SJCRH30 (cell line): Measurements from ENCODE around the gene GPR143. TPM values are rescaled to one million over a fixed set of nuclear protein-coding genes. Genes with fewer than 3 reads are reported as not detected.
A peak's percentile ranks its signal among the peaks of the same experiment; 100 is the strongest.

ENCODE experiments used
- DNase-seq, 2 experiments: peaks; one replicate each; pipeline ENCODE4 v3.0.0-alpha.2; 2015 to 2020
- H3K27ac ChIP-seq: fragments of 250-450 bp; sonication (Bioruptor Pico); 2 replicates; pipeline ENCODE4 v1.5.1; 2020; ENCODE audit warnings: mild to moderate bottlenecking, moderate library complexity
- H3K27me3 ChIP-seq: fragments of 250-450 bp; sonication (Bioruptor Pico); 2 replicates; pipeline ENCODE4 v1.5.1; 2020; ENCODE audit warnings: mild to moderate bottlenecking, moderate library complexity
- H3K36me3 ChIP-seq: fragments of 250-450 bp; sonication (Bioruptor Pico); 2 replicates; pipeline ENCODE4 v1.5.1; 2020; ENCODE audit warnings: mild to moderate bottlenecking, moderate library complexity
- H3K4me1 ChIP-seq: fragments of 250-450 bp; sonication (Bioruptor Pico); 2 replicates; pipeline ENCODE4 v1.5.1; 2020; ENCODE audit warnings: mild to moderate bottlenecking, moderate library complexity
- H3K4me3 ChIP-seq: fragments of 250-450 bp; sonication (Bioruptor Pico); 2 replicates; pipeline ENCODE4 v1.5.1; 2020; ENCODE audit warnings: mild to moderate bottlenecking, moderate library complexity
- H3K9me3 ChIP-seq: fragments of 250-450 bp; sonication (Bioruptor Pico); replicated peaks from 2 replicates; pipeline ENCODE4 v1.5.1; 2020; ENCODE audit warnings: mild to moderate bottlenecking, moderate library complexity
- total RNA-seq: library from RNA; depleted of rRNA; stranded (reverse); fragments of >200 nt; shearing (Covaris generic); gene quantifications from 2 replicates; pipeline ENCODE4 v1.2.3, GENCODE V29; 2014

Gene GPR143
- total RNA-seq, 1 experiment from 2014 or later = not detected

DNA sequence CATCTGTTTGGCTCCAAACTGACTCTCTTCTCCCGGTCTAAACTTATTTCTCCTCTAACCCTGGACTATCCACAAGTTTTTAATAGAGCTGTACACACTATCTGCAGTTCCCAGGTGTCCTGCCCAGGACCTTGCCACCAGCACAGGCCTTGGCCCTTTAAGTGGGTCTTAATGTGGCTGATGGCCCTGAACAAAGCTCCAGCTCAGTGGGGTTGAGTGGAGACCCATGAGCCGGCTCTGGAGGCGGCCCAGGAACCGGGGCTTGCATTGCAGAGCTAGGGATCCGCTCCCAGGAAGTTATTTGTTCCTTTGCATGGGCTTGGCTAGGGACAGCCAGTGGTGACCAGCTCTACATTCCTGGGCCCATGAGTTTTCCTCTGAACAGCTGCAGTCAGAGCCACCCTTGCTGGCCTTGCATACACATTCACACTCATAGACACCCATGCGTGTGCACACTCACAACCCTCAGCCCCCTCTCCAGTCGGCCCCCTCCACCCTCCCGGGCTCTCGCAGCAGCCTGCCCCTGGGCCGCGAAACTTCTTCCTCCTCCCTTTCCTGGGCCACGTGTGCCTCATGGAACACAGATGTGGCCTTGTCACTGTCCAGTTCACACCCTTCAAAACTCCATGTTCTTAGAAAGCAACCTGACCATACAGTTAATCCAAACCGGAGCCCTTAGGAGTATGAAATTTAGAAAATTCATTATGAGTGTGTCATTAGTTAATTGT lies 58.2 kb downstream of the GPR143 start:
- Histone ChIP-seq H3K9me3 (peaks cover 3% of the 10 kb centered on the region; the same call in 1 of the 2 replicates), H3K27me3 (no peaks in the 10 kb centered on the region), H3K4me3 (no peak overlapping the region), H3K4me1 (peaks cover 3% of the 10 kb centered on the region; the same call in 1 of the 2 replicates), H3K36me3 (peaks cover 42% of the 10 kb centered on the region), H3K27ac (no peak overlapping the region)
- peak in 1 of 2 experiments; percentile 41 for DNase-seq

DNA sequence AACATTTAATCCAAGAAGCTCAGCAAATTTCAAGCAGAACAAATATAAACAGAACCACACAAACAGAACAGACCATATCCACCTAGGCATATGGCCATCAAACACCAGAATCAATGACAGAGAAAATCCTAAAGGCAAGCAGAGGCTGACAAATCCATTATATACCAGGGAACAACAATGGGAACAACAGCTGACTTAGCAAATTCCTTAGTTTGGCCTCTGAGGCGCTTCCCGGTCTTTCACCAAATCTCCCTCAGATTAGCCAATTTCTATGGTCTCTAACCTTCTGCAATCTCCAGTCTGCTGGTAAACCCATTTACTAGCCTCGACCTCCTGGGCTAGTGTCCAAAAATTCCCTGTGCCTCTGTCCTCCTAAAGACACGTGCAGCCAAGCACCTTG lies 59.2 kb downstream of the GPR143 start:
- H3K27me3 ChIP-seq = no peaks in the 10 kb centered on the region
- no peak overlapping the region for H3K27ac ChIP-seq
- H3K4me3 ChIP-seq = no peak overlapping the region
- peaks cover 3% of the 10 kb centered on the region; the same call in 1 of the 2 replicates for H3K9me3 ChIP-seq
- peaks cover 37% of the 10 kb centered on the region for H3K36me3 ChIP-seq
- H3K4me1 ChIP-seq = peaks cover 3% of the 10 kb centered on the region; the same call in 1 of the 2 replicates
- peak; percentile 15 to 34 for DNase-seq

DNA sequence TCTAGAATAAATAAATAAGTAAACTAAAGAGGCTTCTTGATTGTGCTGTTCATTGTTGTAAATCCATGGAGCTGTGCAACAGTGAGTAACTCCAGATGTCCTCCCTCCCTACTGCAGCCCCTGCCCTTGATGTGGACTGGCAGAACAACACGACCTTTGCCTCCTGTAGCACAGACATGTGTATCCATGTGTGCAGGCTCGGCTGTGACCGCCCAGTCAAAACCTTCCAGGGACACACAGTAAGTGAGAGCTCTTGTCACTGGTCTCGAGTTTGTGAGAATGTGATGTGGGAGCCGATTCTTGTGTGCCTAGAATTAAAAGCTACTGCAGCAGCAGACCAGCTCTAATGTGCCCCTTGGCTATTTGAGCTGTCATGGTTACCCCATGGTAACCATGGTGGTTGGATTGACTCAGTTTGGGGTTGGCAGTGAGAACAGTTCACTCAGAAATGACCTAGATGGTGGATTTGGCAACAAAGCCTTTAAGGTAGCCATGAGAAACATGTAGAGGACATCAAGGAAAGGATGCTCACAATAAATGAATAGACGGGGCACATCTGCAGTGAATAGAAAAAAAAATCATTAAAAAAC lies 60.7 kb downstream of the GPR143 start:
- peaks cover 3% of the 10 kb centered on the region; the same call in 1 of the 2 replicates for H3K9me3 ChIP-seq
- no peak for DNase-seq
- H3K4me1 ChIP-seq = peaks cover 3% of the 10 kb centered on the region; the same call in 1 of the 2 replicates
- H3K27me3 ChIP-seq = no peaks in the 10 kb centered on the region
- H3K27ac ChIP-seq = no peak overlapping the region
- no peak overlapping the region for H3K4me3 ChIP-seq
- peaks cover 36% of the 10 kb centered on the region for H3K36me3 ChIP-seq

DNA sequence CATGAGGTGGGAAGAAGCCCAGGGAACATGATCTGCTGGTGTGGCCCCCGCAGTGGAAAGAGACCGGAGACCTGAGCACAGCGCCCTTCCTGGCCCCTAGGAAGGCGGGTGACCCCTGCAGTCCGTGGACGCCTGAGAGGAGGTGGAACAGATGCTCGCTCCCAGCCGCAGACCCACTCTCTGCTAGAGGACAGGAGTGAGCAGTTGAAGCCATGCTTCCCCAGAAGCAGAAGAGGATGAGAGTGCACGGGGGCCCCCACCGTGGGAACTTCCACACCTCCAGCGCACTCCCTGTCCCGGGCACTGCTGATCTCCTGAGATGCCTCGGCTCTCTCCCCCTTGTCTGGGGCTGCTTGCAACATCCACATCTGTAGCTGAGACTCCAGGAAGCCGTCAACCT lies 62.2 kb downstream of the GPR143 start:
- no peak overlapping the region for H3K4me3 ChIP-seq
- no peak overlapping the region for H3K27ac ChIP-seq
- H3K4me1 ChIP-seq = 0 out of 2 replicates have a peak, but pooled peaks cover 3% of the 10 kb centered on the region
- peaks cover 28% of the 10 kb centered on the region for H3K36me3 ChIP-seq
- H3K9me3 ChIP-seq = peaks cover 3% of the 10 kb centered on the region; the same call in 1 of the 2 replicates
- no peak for DNase-seq
- no peaks in the 10 kb centered on the region for H3K27me3 ChIP-seq

DNA sequence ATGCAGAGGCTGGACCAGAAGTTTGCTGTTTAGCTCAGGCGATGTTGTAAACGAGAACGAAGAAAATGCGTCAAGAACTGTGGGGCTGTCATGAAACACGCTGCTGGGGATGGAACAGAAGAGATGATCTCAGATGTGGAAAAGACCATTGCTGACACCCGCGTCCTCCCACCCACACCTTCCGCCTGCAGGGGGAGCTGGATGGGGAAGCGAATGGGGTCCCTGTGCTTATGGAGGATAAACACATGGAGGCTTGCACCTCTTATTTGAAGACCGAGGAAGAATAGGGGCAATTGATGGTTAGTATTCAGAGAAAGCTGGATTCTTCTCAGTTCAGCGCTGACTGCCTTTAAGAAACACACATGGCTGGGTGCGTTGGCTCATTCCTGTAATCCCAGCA lies 63.9 kb downstream of the GPR143 start:
- Histone ChIP-seq H3K4me3 (no peak overlapping the region), H3K36me3 (peaks cover 40% of the 10 kb centered on the region), H3K9me3 (peaks cover 3% of the 10 kb centered on the region; the same call in 1 of the 2 replicates), H3K27ac (no peak overlapping the region), H3K27me3 (no peaks in the 10 kb centered on the region), H3K4me1 (0 out of 2 replicates have a peak, but pooled peaks cover 3% of the 10 kb centered on the region)
- no peak for DNase-seq

DNA sequence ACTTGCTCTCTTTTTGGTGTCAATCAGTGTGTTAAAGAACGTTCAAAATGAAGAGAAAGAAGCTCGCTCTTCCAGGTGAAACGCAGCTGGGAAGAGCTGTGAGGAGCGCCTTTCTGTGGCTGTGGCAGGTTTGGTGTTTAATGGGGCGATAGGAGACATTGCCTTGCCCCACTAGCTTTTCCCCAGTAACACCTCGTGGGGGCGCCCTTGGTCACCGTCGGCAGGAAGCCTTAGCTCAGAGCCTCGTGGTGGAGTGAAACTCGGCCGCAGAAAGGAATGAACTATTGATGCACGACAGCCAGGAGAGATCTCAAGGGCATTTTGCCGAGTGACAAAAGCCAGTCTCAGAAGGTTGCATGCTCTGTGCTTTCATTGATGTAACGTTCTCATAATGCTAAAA lies 65.1 kb downstream of the GPR143 start:
- H3K36me3 ChIP-seq = peaks cover 42% of the 10 kb centered on the region

DNA sequence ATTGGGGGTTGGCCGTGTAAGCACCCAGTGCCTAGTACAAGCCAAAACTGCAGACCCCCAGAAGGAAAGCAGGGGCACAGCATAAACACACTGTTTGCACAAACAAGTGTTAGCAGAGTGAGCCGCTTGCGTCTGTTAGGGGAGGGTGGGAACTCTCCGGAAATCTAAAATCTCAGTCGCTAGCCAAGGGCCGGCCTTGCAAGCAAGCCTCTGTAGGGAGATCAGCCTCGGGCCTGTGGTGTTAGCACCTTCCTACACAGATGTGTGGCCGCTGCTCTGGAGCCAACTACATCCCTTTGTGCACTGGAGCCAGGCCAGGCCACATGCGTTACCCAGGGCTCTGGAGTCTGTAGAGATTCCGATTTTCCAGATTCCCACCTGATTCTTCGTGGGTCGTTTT lies 67.1 kb downstream of the GPR143 start:
- Histone ChIP-seq H3K4me3 (no peak overlapping the region), H3K4me1 (no peaks in the 10 kb centered on the region), H3K36me3 (peaks cover 34% of the 10 kb centered on the region), H3K9me3 (no peaks in the 10 kb centered on the region), H3K27me3 (no peaks in the 10 kb centered on the region), H3K27ac (no peak overlapping the region)
- no peak for DNase-seq

More for the DNA sequence above, 65.1 kb downstream of the GPR143 start:
- H3K4me3 ChIP-seq = no peak overlapping the region
- no peak for DNase-seq
- H3K27ac ChIP-seq = no peak overlapping the region
- H3K4me1 ChIP-seq = no peaks in the 10 kb centered on the region
- H3K27me3 ChIP-seq = no peaks in the 10 kb centered on the region
- H3K9me3 ChIP-seq = peaks cover 3% of the 10 kb centered on the region; the same call in 1 of the 2 replicates

DNA sequence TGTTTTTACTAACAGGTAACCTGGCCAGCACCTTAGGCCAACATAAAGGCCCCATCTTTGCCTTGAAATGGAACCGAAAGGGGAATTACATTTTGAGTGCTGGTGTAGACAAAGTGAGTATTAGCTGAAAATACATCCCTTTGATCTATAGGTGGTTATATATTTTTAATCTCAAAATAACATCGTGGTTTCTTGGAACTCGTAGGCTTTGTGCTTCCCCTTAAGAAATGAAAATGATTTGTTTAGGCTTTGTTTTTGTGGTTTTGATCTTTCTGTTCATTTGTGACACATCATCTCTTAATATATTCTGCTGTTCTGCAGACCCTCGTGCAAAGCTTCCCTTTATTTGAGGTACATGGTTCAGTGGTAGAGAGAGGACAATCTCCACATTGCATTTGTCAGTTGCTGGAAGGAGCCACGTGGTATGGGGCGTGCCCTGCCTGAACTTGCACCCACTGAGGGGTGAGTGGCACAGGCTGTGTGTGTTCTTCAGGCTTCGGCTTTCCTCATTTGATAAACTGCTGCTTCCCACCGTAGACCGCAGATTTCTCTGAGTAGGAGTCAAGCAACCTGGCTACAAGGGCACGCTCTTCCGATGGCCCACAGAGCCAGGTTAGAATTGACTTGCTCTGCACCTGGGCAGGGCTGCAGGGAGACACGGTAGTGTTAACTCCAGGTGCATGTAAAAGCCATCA lies 72.2 kb downstream of the GPR143 start:
- no peaks in the 10 kb centered on the region for H3K27me3 ChIP-seq
- no peak overlapping the region for H3K27ac ChIP-seq
- H3K4me1 ChIP-seq = peaks cover 15% of the 10 kb centered on the region
- no peak overlapping the region for H3K4me3 ChIP-seq
- no peak for DNase-seq
- peaks cover 5% of the 10 kb centered on the region; the same call in 1 of the 2 replicates for H3K9me3 ChIP-seq
- H3K36me3 ChIP-seq = peaks cover 42% of the 10 kb centered on the region

DNA sequence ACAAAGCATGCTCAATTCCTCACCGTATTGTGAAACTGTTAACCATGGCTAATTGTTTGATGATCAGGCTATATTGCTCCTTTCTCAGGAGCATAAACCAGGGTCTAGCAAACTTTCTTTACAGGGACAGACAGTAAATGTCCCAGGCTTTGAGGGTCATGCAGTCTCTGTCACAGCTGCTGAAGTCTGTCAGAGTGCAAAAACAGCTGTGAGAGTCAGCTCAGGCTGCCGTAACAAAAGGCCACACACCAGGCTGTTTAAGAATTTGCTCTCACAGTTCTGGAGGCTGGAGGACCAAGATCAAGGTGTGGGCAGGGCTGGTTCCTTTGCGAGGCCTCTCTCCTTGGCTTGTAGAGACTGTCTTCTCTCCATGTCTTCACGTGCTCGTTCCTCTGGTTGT lies 75.6 kb downstream of the GPR143 start:
- Histone ChIP-seq H3K4me3 (no peak overlapping the region), H3K36me3 (peaks cover 26% of the 10 kb centered on the region), H3K27ac (peak overlapping the region; percentile 92), H3K4me1 (peaks cover 15% of the 10 kb centered on the region), H3K9me3 (peaks cover 5% of the 10 kb centered on the region; the same call in 1 of the 2 replicates), H3K27me3 (no peaks in the 10 kb centered on the region)
- DNase-seq = peak; percentile 83 to 93

DNA sequence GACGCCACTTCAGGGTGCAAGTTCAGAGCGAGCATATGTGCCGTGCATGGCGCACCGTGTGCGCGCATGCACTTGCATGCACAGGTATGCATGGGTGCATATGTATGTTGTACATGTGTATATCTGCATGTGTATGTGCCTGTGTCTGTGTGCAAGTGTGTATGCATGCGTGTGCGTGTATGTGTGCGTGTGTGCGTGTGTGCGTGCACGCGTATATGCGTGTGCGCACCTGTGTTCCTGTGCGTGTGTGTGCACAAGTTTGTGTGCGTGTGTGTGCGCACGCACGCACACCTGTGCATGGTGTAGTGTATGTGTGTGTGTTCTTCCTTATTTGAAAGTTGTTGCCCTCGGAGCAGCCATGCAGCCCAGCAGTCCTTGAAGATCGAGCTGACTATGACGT lies 76.8 kb downstream of the GPR143 start:
- no peaks in the 10 kb centered on the region for H3K27me3 ChIP-seq
- peaks cover 15% of the 10 kb centered on the region for H3K4me1 ChIP-seq
- H3K27ac ChIP-seq = peak overlapping the region; percentile 92; the same call in 1 of the 2 replicates
- no peak for DNase-seq
- H3K9me3 ChIP-seq = peaks cover 5% of the 10 kb centered on the region; the same call in 1 of the 2 replicates
- H3K36me3 ChIP-seq = peaks cover 26% of the 10 kb centered on the region
- no peak overlapping the region for H3K4me3 ChIP-seq

DNA sequence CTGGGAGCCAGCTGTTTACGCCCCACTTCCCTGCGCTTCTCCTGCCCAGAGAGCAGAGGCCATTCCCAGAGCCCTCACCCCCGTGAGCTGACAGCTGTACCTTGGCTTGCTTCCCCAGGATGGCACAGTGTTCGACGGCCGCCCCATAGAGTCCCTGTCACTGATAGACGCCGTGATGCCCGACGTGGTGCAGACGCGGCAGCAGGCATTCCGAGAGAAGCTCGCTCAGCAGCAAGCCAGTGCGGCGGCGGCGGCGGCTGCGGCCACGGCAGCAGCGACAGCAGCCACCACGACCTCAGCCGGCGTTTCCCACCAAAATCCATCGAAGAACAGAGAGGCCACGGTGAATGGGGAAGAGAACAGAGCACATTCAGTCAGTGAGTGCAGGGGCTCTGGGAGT lies 77.7 kb downstream of the GPR143 start:
- no peaks in the 10 kb centered on the region for H3K27me3 ChIP-seq
- peaks cover 15% of the 10 kb centered on the region for H3K4me1 ChIP-seq
- no peak for DNase-seq
- H3K4me3 ChIP-seq = no peak overlapping the region
- H3K36me3 ChIP-seq = peaks cover 20% of the 10 kb centered on the region
- no peak overlapping the region for H3K27ac ChIP-seq
- H3K9me3 ChIP-seq = peaks cover 5% of the 10 kb centered on the region; the same call in 1 of the 2 replicates

DNA sequence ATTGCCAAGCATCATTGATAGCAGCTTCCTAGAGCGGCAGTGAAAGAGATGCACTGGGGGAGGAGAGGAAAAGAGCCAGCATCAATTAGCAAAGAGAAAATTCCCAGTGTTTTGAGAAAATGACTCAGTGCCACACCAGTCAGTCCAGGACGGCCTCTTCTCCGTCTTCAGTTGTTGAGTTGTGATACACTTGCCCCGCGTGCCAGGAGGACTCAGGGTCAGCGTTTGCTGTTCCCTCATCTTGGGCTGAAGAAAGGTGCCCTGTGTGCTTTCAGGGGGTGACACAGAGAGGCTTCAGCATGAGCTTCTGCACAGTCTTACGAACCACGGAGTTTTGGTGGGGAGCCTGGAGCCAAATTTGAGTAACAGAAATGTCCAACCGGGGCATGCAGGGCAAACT lies 82.3 kb downstream of the GPR143 start:
- no peak overlapping the region for H3K4me3 ChIP-seq
- H3K36me3 ChIP-seq = peaks cover 4% of the 10 kb centered on the region; the same call in 1 of the 2 replicates
- no peaks in the 10 kb centered on the region for H3K9me3 ChIP-seq
- DNase-seq = no peak
- H3K4me1 ChIP-seq = peaks cover 4% of the 10 kb centered on the region; the same call in 1 of the 2 replicates
- no peak overlapping the region for H3K27ac ChIP-seq
- no peaks in the 10 kb centered on the region for H3K27me3 ChIP-seq

DNA sequence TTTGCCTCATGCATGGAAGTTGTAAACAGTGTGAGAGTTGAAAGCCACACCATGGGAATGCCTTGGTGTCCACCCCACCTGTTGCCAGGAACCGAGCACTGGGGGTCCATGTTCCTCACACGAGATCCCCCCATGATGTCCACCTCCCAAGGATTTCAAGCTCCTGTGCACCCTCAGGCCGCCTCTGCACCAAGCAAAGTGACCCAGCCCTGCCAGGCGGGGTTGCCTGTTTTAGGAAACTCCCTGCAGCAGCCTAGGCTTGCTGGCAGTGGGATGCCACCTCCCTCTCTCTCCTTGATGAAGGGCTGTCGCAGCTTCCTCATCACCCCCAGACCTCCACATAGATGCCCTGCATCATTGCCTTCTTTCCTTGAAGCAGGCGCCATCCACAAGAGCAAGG lies 82.8 kb downstream of the GPR143 start:
- no peak overlapping the region for H3K27ac ChIP-seq
- 0 out of 2 replicates have a peak, but pooled peaks cover 2% of the 10 kb centered on the region for H3K36me3 ChIP-seq
- peaks cover 4% of the 10 kb centered on the region; the same call in 1 of the 2 replicates for H3K4me1 ChIP-seq
- H3K27me3 ChIP-seq = no peaks in the 10 kb centered on the region
- DNase-seq = no peak
- H3K4me3 ChIP-seq = no peak overlapping the region
- no peaks in the 10 kb centered on the region for H3K9me3 ChIP-seq

DNA sequence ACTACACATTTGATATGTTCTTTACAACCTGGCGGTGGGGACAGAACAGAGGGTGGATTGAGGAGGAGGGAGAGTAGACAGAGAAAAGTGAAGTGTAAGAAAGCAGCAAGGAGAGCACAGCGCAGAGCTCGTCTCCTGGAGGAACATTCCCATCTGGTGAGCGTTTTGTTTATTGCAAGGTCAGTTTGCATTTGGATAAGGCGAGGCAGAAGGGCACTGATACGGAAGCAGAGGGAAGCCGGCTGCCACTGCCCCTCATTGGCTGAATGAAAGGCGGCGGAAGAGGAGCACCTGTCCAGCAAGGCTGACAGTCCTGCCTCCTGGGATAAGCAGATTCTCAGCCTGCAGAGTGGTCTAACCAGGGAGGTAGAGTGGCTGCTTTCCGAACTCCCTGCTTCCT lies 83.2 kb downstream of the GPR143 start:
- H3K27me3 ChIP-seq = no peaks in the 10 kb centered on the region
- H3K36me3 ChIP-seq = 0 out of 2 replicates have a peak, but pooled peaks cover 2% of the 10 kb centered on the region
- H3K9me3 ChIP-seq = no peaks in the 10 kb centered on the region
- peaks cover 4% of the 10 kb centered on the region; the same call in 1 of the 2 replicates for H3K4me1 ChIP-seq
- peak; percentile 42 to 59 for DNase-seq
- no peak overlapping the region for H3K27ac ChIP-seq
- H3K4me3 ChIP-seq = no peak overlapping the region
